Adrenal gland (tissue), 12 donors: Measurements from ENCODE around the gene ABCB6. TPM values are rescaled to one million over a fixed set of nuclear protein-coding genes. Genes with fewer than 3 reads are reported as not detected.
"Not testable (repeated sequence)": the region's sequence is repeated elsewhere in the genome, so short reads cannot be mapped to it uniquely, and the experiment has no call there.

Source experiments
- DNase-seq, 7 donors: peaks; one replicate each; pipeline ENCODE4 v3.0.0-alpha.2; 2019 to 2020
- H3K27ac ChIP-seq, 5 donors: fragments of 200-600 bp; sonication (generic) in 4 of 5; 1 replicate in 3 of 5; 2 replicates in 2 of 5; pipeline versions ENCODE4 v1.5.1 to v1.8.0; 2016 to 2020; ENCODE audit warnings: mild to moderate bottlenecking in 1 of 5
- H3K27me3 ChIP-seq: fragments of 200-600 bp; 2 replicates; pipeline ENCODE4 v1.8.0; 2021
- H3K36me3 ChIP-seq, 2 donors: fragments of 200-600 bp; replicated peaks in 1 of 2; 1 replicate in 1 of 2; 2 replicates in 1 of 2; pipeline versions ENCODE4 v1.5.1 to v1.8.0; 2018 to 2022
- H3K4me1 ChIP-seq, 2 donors: fragments of 200-600 bp; replicated peaks in 1 of 2; 1 replicate in 1 of 2; 2 replicates in 1 of 2; pipeline versions ENCODE4 v1.5.1 to v1.8.0; 2018 to 2021
- H3K4me3 ChIP-seq, 4 donors: fragments of 200-600 bp; sonication (generic) in 3 of 4; one replicate each; pipeline ENCODE4 v1.5.1; 2016 to 2018
- H3K9me3 ChIP-seq, 3 donors: fragments of 200-600 bp; sonication (generic) in 1 of 3; replicated peaks in 1 of 3; 1 replicate in 2 of 3; 2 replicates in 1 of 3; pipeline versions ENCODE4 v1.5.1 to v1.8.0; 2016 to 2021
- POLR2A ChIP-seq, 2 donors: fragments of 450-650 bp; IDR thresholded peaks; one replicate each; pipeline ENCODE4 v1.6.1; 2017; ENCODE audit warnings: antibody characterized with exemption in 2 of 2, mild to moderate bottlenecking in 2 of 2, moderate library complexity in 1 of 2
- WGBS, 4 donors: extraction: QIAGEN DNeasy Blood & Tissue Kit in 2 of 4; methylation state at CpG; one replicate each; pipeline versions ENCODE4 v1.1.5 to v1.1.7; 2013 to 2017; 5-methylcytosine and 5-hydroxymethylcytosine counted together
- intact Hi-C, 2 donors: fragments of 100-400 bp; cut with DNase I; formaldehyde crosslinking; loops; one replicate each; pipeline versions ENCODE4 v1.14.1 to v1.15.0; 2022 to 2023
- polyA plus RNA-seq, 3 donors: library from polyadenylated mRNA; stranded (reverse); fragments of 200-250 nt in 2 of 3; fragments of 350-450 nt in 1 of 3; fragmentation: Illumina TruSeq in 1 of 3; extraction: RNeasy Lipid Tissue Mini Kit (QIAGEN cat#74804) in 1 of 3; gene quantifications; one replicate each; pipeline ENCODE4 v1.2.3, GENCODE V29; 2013 to 2014
- total RNA-seq, 9 donors: library from RNA; depleted of rRNA in 4 of 9; stranded (reverse); fragments of >200 nt in 4 of 9; fragments of 120-200 nt in 1 of 9; fragmentation: NEBNext Ultra II Directional in 1 of 9; extraction: Animal tissue kit (Norgen Biotek cat#: 25700) in 1 of 9; gene quantifications; one replicate each; pipeline versions ENCODE4 v1.1.0 to v1.2.4, GENCODE V29; 2013 to 2023
- TF ChIP-seq, protein P1 (sequence below), 6 experiments: fragments of 450-650 bp in 4 of 6; fragments of 200-600 bp in 2 of 6; sonication (generic) in 1 of 6; IDR thresholded peaks; 1 replicate in 5 of 6; 2 replicates in 1 of 6; pipeline versions ENCODE4 v1.5.1 to v1.8.0; 2016 to 2021; ENCODE audit warnings: antibody characterized with exemption in 6 of 6, mild to moderate bottlenecking in 2 of 6, moderate library complexity in 1 of 6
- donor health status: healthy with polysubstance abuse.
- donor health status: Bipolar disorder and iron deficiency.
- donor health status: DM: yes; HTN: yes; CAD: no.
- donor health status: DM: no; HTN: no; CAD: no.
- donor health status: DM: no; HTN: no; CAD: no.
- donor health status: DM: yes; HTN: yes; CAD: no.

Gene ABCB6
- total and polyA plus RNA-seq, 12 donors, result 10.1 to 85.1 (median 27.9) TPM

DNA sequence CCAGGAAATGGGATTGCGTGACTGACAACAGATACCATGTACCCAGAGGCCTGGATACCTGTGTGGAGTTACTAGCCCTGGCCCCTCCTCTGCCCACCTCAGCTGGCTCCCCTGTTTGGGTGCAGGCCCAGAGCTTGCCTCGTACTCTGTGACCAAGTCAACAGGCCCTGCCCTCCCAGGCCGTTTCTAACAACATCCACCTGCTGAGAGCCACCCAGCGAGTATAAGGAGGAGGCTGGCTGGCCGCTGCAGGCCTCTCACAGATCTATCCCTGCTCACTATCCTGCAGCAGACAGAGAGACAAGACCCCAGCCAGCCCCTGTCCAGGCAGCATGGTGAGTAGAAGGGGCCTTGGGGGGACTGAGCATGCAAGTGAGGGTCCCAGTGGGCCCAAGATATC lies 47.5 kb upstream of the ABCB6 start:
- TF ChIP-seq POLR2A (IDR thresholded peaks at IDR 0.05), result no peak
- TF ChIP-seq, protein P1, sequence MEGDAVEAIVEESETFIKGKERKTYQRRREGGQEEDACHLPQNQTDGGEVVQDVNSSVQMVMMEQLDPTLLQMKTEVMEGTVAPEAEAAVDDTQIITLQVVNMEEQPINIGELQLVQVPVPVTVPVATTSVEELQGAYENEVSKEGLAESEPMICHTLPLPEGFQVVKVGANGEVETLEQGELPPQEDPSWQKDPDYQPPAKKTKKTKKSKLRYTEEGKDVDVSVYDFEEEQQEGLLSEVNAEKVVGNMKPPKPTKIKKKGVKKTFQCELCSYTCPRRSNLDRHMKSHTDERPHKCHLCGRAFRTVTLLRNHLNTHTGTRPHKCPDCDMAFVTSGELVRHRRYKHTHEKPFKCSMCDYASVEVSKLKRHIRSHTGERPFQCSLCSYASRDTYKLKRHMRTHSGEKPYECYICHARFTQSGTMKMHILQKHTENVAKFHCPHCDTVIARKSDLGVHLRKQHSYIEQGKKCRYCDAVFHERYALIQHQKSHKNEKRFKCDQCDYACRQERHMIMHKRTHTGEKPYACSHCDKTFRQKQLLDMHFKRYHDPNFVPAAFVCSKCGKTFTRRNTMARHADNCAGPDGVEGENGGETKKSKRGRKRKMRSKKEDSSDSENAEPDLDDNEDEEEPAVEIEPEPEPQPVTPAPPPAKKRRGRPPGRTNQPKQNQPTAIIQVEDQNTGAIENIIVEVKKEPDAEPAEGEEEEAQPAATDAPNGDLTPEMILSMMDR (IDR thresholded peaks at IDR 0.05), result no peak

DNA sequence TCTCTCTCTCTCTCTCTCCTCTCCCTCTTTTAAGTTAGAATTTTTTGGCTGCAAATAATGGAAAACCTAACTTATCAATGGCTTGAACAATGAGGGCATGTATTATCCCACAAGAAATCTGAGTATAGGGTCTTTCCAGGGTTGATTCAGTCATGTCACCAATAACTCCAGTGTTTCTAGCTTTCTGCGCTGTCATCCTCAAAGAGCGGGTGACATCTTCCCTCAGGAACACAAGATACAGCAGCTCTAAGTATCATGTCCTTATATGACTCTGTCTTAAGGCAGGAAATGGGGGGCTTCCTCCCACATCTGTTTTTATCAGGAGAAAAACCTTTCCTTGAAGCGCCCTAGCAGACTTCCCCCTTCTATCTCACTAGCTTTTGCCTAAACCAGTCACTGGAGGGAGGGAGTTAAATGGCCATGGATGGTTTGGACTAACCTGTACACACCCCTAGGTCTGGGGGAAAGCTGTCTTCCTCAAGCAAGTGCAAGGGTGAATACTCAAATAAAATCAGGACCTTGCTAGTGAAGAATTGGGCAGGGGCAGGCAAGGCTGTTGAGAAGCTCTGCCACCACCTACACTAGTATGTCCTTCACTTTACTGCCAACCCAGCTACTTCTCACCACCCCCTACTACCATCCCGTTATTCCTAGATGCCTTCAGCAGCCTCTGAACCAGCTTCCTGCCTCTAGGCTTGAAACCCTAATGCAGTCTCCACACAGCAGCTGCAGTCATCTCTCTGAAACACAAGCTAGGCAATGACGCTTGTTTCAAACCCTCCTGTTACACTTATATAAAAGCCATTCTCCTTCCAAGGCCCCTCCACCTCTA lies 42.5 kb upstream of the ABCB6 start:
- H3K36me3 ChIP-seq, result no peaks in the 10 kb centered on the region
- no peaks in the 10 kb centered on the region for H3K27me3 ChIP-seq
- H3K4me3 ChIP-seq, result no peak overlapping the region
- TF ChIP-seq POLR2A (IDR thresholded peaks at IDR 0.05), result no peak
- TF ChIP-seq, protein P1 (IDR thresholded peaks at IDR 0.05), result no peak
- intact Hi-C loops, result no loop called here
- H3K27ac ChIP-seq, result no peak overlapping the region
- DNase-seq, result no peak
- 64 to 81% (median 69%) methylated on average over 5 of the region's 5 CpGs for WGBS, 4 donors
- H3K9me3 ChIP-seq, result no peaks in the 10 kb centered on the region
- no peaks in the 10 kb centered on the region for H3K4me1 ChIP-seq

More for the DNA sequence above, 47.5 kb upstream of the ABCB6 start:
- H3K36me3 ChIP-seq, result no peaks in the 10 kb centered on the region
- intact Hi-C loops, result no loop called here
- H3K27me3 ChIP-seq, result no peaks in the 10 kb centered on the region
- H3K4me3 ChIP-seq, result no peak overlapping the region
- 70 to 92% (median 85%) methylated on average over 4 to 5 of the region's 5 CpGs for WGBS, 4 donors
- no peaks in the 10 kb centered on the region for H3K4me1 ChIP-seq
- H3K9me3 ChIP-seq, result no peaks in the 10 kb centered on the region
- no peak for DNase-seq
- no peak overlapping the region for H3K27ac ChIP-seq

- H3K36me3 ChIP-seq, DNase-seq, H3K4me1 ChIP-seq, intact Hi-C loops, H3K27ac ChIP-seq, H3K27me3 ChIP-seq, H3K4me3 ChIP-seq, H3K9me3 ChIP-seq: not testable (repeated sequence)
- 83 to 89% (median 87%) methylated on average over 10 of the region's 10 CpGs for WGBS, 4 donors
These were observed 40.2 kb upstream of the ABCB6 start for GRCh38 chr2:219258942-219259341.

- DNase-seq, result peak; percentile 58 to 76 (median 69)
- peak in 1 of 2 donors; percentile 52 for TF ChIP-seq POLR2A (IDR thresholded peaks at IDR 0.05)
- TF ChIP-seq, protein P1 (IDR thresholded peaks at IDR 0.05), result no peak
- Histone ChIP-seq H3K27ac (peak overlapping the region in 4 of 5 donors; percentile 74 to 93 (median 84)), H3K4me3 (peak overlapping the region in 3 of 4 donors; percentile 44 to 71 (median 68)), H3K9me3 (no peaks in the 10 kb centered on the region), H3K4me1 (peaks cover 15 to 32% of the 10 kb centered on the region in 2 donors), H3K27me3 (no peaks in the 10 kb centered on the region), H3K36me3 (no peaks in the 10 kb centered on the region)
- 8 to 17% (median 11%) methylated on average over 7 to 12 of the region's 12 CpGs for WGBS, 4 donors
- intact Hi-C loops, result no loop called here
These were observed 35.9 kb upstream of the ABCB6 start for GRCh38 chr2:219254590-219255201.
